ENCODE results near the gene SEMA6B.

Gene SEMA6B

GRCh38 chr19:4578552-4579248 is 19.2 kb upstream of the SEMA6B start:
- TF ChIP-seq, protein P1, sequence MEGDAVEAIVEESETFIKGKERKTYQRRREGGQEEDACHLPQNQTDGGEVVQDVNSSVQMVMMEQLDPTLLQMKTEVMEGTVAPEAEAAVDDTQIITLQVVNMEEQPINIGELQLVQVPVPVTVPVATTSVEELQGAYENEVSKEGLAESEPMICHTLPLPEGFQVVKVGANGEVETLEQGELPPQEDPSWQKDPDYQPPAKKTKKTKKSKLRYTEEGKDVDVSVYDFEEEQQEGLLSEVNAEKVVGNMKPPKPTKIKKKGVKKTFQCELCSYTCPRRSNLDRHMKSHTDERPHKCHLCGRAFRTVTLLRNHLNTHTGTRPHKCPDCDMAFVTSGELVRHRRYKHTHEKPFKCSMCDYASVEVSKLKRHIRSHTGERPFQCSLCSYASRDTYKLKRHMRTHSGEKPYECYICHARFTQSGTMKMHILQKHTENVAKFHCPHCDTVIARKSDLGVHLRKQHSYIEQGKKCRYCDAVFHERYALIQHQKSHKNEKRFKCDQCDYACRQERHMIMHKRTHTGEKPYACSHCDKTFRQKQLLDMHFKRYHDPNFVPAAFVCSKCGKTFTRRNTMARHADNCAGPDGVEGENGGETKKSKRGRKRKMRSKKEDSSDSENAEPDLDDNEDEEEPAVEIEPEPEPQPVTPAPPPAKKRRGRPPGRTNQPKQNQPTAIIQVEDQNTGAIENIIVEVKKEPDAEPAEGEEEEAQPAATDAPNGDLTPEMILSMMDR (conservative IDR thresholded peaks at IDR 0.05; ENCODE audit: low read depth, low read length), result no peak
- no peak for DNase-seq (ENCODE audit: low read depth)

GRCh38 chr19:4577020-4577782 is 17.7 kb upstream of the SEMA6B start:
- peak; percentile 39 for DNase-seq (ENCODE audit: low read depth)
- no peak overlapping the region for H3K4me3 ChIP-seq (ENCODE audit: low read depth, low read length)

More at GRCh38 chr19:4578552-4579248, 19.2 kb upstream of the SEMA6B start:
- H3K4me3 ChIP-seq (ENCODE audit: low read depth, low read length), result no peak overlapping the region

DNA sequence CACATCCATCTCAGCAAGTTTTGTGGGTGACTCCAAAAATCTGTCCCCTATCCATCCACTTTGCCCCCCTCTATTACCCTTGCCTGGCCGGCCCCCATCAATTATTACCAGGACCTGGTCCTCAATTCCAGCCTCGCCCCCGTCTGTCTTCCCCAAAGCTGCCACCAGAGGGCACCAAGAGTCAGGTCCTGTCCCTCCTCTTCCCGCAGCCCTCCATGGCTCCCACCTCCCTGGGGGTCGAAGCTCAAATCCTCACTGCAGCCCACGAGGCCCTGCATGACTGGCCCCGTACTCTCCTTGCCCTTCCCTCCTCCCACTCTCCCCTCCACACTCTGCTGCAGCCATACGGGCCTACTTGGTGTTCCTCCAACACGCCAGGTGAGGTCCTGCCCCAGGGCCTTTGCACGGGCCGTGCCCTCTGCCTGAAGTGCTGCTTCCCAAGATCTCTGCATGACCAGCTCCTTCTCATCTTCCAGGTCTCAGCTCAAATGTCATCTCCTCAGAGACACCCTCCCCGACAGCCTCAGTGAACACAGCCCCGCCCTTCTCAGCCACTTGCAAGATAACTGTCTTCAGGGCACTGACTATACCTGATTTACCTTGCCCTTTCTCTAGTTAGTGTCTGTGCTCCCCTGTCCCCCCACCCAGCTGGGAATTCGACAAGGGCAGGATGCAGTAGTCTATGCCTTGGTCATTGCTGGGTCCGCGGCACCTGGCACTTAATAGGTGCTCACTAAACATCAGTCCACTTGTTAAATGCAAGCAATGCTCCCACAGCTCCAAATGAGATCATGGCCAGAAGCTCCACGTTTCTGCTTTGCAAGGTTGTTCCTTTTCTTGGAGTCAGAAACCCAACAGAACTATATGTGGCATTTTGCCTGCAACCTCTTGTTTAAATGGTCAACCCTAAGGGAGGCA is 16.8 kb upstream of the SEMA6B start:
- DNase-seq (ENCODE audit: low read depth), result peak; percentile 74
- H3K4me3 ChIP-seq (ENCODE audit: low read depth, low read length), result no peak overlapping the region
- TF ChIP-seq, protein P1 (conservative IDR thresholded peaks at IDR 0.05; ENCODE audit: low read depth, low read length), result peak; percentile 83

More at GRCh38 chr19:4577020-4577782, 17.7 kb upstream of the SEMA6B start:
- TF ChIP-seq, protein P1 (conservative IDR thresholded peaks at IDR 0.05; ENCODE audit: low read depth, low read length), result no peak

DNA sequence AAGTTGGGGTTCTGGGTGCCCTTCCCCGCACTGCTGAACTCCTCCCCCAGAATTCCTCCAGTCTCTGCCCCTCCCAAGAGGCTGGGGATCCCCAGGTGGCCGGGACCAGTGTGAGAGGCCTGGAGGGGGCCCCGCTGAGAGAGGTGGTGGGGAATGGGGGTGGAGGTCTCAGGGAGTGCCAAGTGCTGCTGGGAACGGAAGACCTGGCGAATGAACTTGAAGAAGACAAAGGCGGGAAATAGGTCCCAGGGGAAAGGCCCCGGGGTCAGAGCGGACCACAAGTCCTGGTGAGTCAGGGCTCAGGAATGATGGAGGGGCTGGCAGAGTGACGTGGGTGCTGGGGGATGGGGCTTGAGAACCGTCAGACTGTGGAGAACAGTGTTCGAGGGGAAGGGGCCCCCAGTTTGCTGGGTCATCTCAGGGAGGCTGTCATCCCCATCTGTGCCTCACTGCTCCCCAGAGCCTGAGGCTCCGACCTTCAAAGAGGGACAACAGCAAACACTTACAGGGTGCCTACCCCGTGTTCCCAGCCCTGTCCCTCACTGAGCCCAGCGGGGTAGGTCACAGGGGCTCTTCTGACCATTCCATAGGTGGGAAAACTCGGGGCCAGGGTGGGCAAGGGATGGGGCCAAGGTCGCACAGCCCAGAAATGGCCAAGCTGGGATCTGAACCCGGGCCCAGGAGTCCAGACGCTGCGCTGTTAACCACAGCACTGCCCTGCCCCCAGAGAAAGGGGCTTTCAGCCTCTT is 16.0 kb upstream of the SEMA6B start:
- TF ChIP-seq, protein P1 (conservative IDR thresholded peaks at IDR 0.05; ENCODE audit: low read depth, low read length), result no peak
- H3K4me3 ChIP-seq (ENCODE audit: low read depth, low read length), result no peak overlapping the region
- DNase-seq (ENCODE audit: low read depth), result peak; percentile 99

- no peak for DNase-seq (ENCODE audit: low read depth)
- TF ChIP-seq, protein P1 (conservative IDR thresholded peaks at IDR 0.05; ENCODE audit: low read depth, low read length), result no peak
- H3K4me3 ChIP-seq (ENCODE audit: low read depth, low read length), result no peak overlapping the region
These were observed 14.2 kb upstream of the SEMA6B start for GRCh38 chr19:4573682-4574081.

DNA sequence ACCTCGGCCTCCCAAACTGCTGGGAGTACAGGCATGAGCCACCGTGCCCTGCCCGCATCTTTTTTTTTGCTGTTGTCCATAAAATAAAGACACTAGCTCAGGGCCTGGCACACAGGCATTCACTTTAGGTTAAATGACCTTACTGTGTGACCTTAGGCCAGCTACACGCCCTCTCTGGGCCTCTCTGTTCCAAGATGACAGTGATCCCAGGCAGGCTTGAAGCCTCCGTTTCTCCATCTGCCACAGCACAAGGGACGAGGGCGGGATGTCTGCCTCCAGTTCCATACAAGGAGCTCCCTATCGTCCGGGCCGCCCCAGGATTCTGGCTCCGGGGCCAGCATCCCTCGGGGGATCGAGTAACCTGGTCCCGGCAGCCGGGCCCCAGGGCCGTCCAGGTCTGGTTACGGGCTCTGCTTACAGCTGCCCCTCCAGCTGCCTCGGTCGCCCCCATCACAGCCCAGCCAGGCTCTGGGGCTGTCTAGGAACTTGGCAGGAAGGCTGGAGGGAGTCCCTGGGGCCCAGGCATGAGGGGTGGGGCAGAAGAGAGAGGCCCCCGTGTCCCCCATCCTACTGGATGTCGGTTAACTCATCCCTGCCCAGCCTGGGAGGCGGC is 11.9 kb upstream of the SEMA6B start:
- TF ChIP-seq, protein P1 (conservative IDR thresholded peaks at IDR 0.05; ENCODE audit: low read depth, low read length), result no peak
- no peak for DNase-seq (ENCODE audit: low read depth)
- no peak overlapping the region for H3K4me3 ChIP-seq (ENCODE audit: low read depth, low read length)
